GM21825 (cell line): Measurements from ENCODE around the gene DCST2.

ENCODE experiments used
- ATAC-seq: cut with Tn5 transposase; IDR thresholded peaks from one replicate; pipeline ENCODE4 v1.9.1; 2021; ENCODE audit warnings: mild to moderate bottlenecking, moderate library complexity; ENCODE audit not compliant: unreplicated experiment

The DCST2 gene

DNA sequence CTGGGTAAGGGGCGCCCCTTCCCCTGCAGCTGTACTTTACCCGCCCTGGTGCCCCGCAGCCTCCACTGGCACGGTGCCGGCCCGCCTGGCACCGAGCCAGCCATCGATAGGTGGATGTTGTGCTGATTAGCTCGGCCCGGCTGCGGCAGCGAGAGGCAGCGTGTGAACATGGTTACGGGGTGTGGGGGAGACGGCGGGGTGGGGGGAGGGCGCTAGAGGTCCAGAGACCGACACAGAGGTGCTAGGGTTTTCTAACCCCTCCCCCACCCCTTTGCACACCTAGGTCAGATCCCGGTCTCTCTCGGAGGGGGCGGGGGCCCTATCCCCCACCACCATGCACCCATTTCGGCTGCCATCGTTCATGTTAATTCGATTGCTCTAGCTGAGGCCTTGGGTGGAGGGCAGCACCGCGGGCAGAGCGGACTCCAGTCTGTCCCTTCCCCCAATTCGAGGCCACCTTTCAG, 36.6 kb upstream of the DCST2 start:
- no peak for ATAC-seq

GRCh38 chr1:155069551-155070157, 36.1 kb upstream of the DCST2 start:
- ATAC-seq: no peak

GRCh38 chr1:155068599-155068998, 35.0 kb upstream of the DCST2 start:
- ATAC-seq: no peak

- ATAC-seq: no peak
Observed at GRCh38 chr1:155066777-155067176, 33.2 kb upstream of the DCST2 start.

GRCh38 chr1:155064832-155065429, 31.4 kb upstream of the DCST2 start:
- ATAC-seq: no peak

DNA sequence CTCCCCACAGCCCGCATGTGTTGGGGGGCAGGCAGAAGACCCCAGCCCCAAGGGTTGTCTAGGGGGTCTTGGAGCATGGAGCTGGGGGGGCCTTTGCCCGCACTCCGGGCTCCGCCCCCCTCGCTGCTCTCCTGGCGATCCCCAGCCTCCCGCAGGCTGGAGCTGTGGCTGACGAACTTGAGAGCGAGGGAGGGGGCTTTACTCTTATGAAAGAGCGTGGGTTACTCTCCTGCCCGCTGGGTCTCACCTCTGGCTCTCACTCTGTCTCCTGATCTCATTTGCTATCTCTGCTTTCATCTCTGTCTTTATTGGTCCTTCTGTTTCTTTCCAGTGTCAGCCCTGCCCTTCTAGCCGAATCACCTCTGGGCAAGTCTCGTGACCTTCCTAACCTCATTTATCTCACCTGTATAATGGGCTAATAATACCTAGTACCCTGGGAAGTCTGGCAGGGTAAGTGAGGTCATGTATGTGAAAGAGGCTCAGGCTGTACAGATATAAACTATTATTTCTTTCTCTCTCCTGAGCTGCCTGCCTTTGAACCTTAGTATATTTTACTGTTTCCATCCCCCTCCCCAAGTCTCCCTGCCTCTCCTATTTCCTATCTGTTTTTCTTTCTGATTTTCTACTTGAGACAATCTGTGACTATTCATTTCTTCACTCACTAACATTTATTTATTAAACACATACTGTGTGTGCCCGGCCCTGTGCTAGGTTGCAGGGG, 30.7 kb upstream of the DCST2 start:
- no peak for ATAC-seq

- peak; percentile 59 for ATAC-seq
Observed at GRCh38 chr1:155063550-155064110, 30.0 kb upstream of the DCST2 start, which contains the start of gene EFNA4. EFNA4 (plus strand) TSS chr1:155063740; CDS start chr1:155063824, 84 bp downstream.

GRCh38 chr1:155062702-155063411, 29.3 kb upstream of the DCST2 start:
- ATAC-seq: no peak

DNA sequence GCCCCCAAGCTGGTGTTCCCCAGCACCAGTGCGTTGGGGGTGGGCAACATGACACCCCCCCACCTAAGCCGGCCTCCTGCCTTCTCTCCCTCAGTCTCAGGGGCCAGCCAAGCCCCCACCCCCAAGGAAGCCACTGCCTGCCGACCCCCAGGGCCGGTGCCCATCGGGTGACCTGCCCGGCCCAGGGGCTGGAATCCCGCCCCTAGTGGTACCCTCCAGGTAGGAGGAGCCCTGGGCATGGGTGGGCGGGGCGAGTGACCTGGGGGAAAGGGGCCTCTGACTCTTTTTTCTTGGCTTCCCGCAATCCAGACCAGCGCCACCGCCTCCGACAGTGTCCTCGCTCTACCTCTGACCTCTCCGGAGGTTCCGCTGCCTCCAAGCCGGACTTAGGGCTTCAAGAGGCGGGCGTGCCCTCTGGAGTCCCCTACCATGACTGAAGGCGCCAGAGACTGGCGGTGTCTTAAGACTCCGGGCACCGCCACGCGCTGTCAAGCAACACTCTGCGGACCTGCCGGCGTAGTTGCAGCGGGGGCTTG, 28.6 kb upstream of the DCST2 start:
- ATAC-seq: no peak

DNA sequence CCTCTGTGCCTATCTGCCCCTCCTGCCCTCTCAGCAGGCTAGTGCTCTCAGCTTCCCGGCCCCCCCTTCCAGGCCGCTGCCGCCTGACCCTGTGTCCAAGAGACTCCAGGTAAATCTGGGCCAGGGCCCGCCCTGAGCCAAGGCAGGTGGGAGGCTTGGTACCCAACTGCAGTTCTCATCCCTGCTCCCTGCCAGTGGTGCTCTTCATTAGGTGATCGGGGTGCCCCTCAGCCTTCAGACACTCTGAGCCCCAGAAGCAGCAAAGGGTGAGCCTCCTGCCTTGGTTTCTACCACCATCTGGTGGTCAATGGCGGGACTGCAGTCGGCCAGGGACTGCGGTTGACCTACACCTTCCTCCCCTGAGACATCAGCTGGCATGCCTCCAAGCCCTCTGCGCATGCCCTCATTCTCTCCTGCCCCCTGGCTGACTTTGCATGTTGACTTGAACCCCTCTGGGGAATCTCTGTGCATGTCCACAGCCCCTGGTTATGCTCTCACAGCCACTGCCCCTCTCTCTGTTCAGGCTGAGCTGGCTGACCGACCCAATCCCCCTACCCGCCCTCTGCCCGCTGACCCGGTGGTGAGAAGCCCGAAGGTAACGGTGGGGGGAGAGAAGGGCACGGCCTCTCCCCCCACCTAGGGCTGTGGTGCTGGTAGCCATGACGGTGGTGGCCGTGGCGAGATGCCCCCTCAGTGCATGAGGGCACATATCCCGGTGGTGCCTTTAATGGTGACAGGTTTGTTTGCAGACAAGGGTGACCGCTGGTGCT, 28.0 kb upstream of the DCST2 start:
- no peak for ATAC-seq

- ATAC-seq: no peak
Observed at GRCh38 chr1:155060736-155061135, 27.2 kb upstream of the DCST2 start.

DNA sequence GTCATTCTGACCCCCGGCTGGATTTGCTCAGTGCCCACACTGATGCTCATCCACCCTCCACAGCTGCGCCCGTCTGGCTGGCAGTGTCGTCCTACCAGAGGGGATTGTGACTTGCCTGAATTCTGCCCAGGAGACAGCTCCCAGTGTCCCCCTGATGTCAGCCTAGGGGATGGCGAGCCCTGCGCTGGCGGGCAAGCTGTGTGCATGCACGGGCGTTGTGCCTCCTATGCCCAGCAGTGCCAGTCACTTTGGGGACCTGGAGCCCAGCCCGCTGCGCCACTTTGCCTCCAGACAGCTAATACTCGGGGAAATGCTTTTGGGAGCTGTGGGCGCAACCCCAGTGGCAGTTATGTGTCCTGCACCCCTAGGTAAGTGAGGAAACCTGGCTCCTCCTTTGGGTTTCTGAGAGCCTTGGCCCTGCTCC, 24.2 kb upstream of the DCST2 start:
- ATAC-seq: no peak

DNA sequence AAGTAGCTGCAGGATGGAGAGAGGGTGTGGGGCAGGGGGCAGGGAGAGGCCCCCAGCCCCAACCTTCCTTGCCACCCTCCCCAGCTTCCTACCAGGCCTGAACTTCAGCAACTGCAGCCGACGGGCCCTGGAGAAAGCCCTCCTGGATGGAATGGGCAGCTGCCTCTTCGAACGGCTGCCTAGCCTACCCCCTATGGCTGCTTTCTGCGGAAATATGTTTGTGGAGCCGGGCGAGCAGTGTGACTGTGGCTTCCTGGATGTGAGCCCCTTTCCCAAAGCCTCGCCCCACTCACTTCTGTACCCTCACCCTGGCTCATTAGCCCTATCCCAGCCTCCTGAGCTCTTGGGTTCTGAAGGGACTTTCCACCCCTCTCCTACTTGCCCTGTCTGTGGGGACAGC, 23.5 kb upstream of the DCST2 start:
- ATAC-seq: no peak

DNA sequence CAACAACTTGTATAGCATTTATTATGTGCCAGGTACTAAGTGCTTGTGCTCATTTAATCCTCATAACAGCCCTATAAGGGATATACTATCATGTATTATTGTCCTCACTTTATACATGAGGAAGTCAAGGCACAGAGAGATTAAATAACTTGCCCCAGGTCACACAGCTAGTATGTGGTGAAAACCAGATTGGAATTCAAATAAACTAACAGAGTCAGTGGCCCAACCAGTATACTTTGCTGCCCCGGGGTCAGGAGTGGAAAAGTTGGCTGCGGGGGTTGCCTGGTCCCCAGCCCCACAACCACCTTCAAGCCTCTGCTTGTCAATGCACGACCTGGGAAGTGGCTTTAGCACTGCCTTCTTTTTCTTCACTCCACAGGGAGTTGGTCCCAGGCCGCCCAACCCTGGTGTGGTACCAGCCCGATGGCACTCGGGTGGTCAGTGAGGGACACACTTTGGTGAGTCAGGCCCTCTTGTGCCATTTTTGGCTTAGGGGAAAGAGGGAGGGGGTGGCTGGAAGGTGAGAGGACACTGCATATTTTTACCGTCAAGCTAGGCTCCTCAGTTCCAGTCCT, 20.0 kb upstream of the DCST2 start:
- no peak for ATAC-seq

GRCh38 chr1:155052439-155053395, 19.1 kb upstream of the DCST2 start:
- no peak for ATAC-seq

DNA sequence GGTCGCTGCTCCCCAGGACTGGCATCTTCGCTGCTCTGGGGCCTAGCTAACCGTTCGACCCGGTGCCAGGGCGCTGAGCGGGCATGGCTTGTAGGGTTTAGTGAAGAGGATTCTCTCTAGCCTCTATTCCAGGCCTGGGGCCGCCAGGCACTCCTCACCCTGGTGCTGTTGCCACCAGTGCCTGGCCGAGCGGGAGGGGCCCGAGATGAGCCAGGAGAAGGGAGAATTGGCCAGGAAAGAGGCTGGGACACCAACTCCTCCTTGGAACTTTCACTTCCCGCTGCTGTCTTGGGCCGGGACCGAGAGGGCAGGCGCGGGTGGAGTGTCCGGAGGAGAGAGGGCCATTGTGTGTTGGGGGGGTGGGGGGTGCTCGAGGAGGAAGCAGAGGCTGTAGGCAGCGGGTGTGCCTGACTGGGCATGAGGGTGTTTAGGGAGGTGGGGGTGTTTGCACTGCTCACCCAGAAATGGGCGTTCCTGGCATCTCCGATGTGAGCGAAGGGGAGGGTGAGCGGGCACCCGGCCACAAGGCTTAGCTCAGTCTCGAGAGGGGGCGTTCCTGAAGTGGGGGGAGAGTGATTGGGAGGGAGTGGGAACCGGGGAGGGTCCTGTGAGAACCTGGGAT, 18.3 kb upstream of the DCST2 start:
- no peak for ATAC-seq

DNA sequence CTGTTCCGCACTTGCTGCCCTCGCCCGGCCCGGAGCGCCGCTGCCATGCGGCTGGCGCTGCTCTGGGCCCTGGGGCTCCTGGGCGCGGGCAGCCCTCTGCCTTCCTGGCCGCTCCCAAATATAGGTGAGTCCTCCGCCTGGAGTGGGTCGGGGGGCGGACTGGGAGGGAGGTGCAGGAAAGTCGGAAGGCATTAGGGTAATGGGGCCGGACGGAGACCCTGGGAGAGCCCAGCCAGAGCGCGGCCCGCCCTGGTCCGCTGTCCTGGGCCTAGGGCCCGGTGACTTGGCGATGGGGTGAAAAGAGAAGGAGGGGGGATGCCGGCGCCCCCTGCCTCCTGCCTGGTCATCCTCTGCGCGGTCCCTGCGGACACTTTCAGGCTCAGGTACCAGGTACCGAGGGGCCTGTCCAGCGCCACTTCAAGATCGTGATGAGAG, 17.8 kb upstream of the DCST2 start:
- peak; percentile 10 for ATAC-seq
